G401.6 (cell line): ENCODE measurements around the gene LINC00237.
A peak's percentile ranks its signal among the peaks of the same experiment; 100 is the strongest.

ENCODE experiments used
- FAIRE-seq: peaks from 2 replicates; lab custom pipeline; 2012; peaks lifted over from hg19 to GRCh38; lab: Jason Lieb, UNC

LINC00237 gene

GRCh38 chr20:21096321-21097043, 9.7 kb downstream of the LINC00237 start:
- no peak for FAIRE-seq

GRCh38 chr20:21092806-21093205, 13.4 kb downstream of the LINC00237 start:
- no peak for FAIRE-seq

DNA sequence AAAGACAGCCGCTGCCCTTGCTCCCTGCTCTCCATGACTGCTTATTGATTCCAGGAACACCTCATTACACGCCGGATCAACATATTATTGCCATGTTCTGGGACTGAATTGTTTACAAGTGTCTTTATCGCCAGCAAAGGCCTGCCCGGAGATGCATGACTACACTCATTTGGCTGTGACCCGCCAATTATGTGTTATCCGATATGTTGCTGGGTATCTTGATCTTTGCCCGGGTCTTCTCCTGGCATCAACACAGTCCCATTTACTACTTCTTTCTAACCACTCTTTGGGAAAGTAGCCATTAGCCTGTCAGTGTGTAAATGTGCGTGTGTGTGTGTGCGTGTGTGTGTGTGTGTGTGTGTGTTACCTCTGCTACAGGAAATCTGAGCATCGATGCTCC, 15.4 kb downstream of the LINC00237 start:
- no peak for FAIRE-seq

DNA sequence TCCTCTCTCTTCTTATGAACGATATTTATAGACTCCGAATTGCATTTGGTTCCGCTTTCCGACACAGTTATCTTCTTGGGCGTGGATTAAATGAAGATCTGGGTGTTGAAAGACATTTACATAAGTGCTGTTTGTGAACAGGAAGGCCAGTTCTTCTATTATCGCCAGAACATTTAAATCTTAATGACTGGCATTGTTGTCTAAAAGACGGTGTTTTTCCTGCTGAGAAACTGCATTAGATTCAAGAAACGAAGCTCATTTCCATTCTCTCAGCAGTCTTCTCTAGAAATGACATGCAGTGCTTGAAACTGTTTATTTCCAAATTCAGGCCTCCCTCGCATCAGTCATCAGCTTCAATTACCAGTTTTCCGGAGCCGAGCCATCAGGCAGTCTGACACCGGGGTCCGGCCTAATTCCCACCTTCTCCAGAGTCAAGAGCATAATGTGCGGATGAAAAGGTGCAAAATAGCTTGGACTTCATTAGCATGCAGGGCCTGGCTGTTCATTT, 16.0 kb downstream of the LINC00237 start:
- FAIRE-seq: no peak

- FAIRE-seq: no peak
Measured at GRCh38 chr20:21089391-21089790, 16.8 kb downstream of the LINC00237 start.

- FAIRE-seq: no peak
Measured at GRCh38 chr20:21087862-21088540, 18.2 kb downstream of the LINC00237 start.

DNA sequence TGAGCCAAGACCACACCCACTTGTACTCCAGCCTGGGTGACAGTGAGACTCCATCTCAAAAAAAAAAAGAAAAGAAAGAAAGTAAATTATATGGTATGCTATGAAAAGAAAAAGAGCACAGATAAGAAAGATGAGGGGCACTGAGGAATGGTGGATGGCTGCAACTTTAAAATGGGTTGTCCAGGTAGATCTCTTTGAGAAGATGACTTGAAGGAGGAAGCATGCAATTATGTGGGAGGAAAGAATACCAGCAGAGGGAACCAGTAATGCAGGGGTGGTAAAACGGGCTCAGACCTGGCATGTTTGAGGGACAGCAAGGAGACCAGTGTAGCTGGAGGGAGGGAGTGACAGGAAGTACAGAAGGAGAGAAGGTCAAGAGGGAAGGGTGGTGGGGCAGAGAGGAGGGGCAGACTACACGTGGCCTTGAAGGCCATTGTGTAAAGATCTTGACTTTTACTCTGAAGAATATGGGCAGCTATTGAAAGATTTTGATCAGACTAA, 22.3 kb downstream of the LINC00237 start:
- FAIRE-seq: no peak

GRCh38 chr20:21082584-21082983, 23.6 kb downstream of the LINC00237 start:
- FAIRE-seq: no peak

- FAIRE-seq: no peak
Measured at GRCh38 chr20:21077809-21078345, 28.3 kb downstream of the LINC00237 start.

DNA sequence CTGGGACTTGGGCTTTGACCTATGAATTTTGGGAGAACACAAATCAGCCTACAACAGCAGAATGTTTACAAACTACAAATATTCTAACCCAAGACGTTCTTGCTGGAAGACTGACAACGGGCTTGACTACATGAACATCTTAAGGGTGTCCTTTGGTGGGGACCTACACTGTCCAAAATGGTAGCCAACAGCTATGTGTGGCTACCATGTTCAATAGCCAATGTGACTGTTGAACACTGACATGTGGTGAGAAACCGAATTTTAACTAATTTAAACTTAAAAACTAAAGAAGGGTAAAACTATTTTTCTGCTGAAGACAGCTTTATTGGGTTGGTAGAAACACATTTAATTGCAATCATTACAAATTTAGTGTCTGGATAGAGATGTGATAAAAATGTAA, 30.1 kb downstream of the LINC00237 start:
- no peak for FAIRE-seq

DNA sequence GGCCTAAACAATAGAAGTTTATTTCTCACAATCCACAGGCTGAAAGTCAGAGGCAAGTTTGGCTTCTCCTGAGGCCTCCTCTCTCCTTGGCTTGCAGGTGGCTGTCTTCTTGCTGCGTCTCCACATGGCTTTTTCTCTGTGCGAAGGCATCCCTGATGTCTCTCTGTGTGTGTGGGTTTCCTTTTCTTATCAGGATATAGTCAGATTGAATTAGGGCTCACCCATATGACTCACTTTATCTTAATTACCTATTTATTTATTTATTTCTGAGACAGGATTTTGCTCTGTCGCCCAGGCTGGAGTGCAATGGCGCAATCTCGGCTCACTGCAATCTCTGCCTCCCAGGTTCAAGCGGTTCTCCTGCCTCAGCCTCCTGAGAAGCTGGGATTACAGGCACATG, 30.7 kb downstream of the LINC00237 start:
- FAIRE-seq: no peak

GRCh38 chr20:21074605-21075336, 31.4 kb downstream of the LINC00237 start:
- no peak for FAIRE-seq

DNA sequence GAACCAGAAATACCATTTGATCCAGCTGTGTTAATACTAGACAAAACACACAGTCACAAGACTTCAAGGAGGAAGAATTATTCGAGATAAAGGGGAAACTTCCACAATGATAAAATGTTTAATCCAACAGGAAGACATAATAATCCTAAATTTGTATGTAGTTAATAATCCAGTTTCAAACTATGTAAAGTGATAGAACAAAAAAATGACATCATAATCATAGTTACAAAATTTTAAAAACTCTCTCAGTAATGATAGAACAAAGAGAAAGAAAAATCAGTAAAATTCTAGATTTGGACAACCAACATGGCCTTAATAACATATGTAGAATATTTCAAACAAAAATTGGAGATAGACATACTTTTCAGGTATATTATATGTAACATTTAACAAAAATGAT, 38.9 kb downstream of the LINC00237 start:
- FAIRE-seq: peak; percentile 55

DNA sequence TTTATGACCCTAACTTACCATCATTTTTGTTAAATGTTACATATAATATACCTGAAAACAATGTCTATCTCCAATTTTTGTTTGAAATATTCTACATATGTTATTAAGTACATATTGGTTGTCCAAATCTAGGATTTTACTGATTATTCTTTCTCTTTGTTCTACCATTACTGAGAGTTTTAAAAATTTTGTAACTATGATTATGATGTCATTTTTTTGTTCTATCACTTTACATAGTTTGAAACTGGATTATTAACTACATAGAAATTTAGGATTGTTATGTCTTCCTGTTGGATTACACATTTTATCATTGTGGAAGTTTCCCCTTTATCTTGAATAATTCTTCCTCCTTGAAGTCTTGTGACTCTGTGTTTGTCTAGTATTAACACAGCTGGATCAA, 41.2 kb downstream of the LINC00237 start:
- no peak for FAIRE-seq

DNA sequence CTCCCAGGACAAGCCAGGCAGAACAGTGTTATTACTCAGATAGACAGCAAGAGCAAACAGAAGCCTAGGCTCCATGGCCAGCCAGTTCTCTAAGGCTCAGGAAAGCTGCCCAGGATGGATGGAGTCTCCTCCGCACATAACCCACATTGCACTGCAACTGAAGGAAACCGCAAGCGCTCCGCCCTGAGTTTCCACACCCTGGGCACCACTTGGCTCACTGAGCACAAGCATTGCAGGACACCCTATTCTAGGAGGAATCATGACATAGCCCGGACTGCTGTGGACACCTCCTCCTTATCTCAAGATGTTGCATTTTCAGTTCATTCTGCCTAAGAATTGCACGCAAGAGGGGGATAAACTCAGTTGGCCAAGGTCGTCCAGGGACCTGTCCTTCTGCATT, 42.9 kb downstream of the LINC00237 start:
- FAIRE-seq: no peak

DNA sequence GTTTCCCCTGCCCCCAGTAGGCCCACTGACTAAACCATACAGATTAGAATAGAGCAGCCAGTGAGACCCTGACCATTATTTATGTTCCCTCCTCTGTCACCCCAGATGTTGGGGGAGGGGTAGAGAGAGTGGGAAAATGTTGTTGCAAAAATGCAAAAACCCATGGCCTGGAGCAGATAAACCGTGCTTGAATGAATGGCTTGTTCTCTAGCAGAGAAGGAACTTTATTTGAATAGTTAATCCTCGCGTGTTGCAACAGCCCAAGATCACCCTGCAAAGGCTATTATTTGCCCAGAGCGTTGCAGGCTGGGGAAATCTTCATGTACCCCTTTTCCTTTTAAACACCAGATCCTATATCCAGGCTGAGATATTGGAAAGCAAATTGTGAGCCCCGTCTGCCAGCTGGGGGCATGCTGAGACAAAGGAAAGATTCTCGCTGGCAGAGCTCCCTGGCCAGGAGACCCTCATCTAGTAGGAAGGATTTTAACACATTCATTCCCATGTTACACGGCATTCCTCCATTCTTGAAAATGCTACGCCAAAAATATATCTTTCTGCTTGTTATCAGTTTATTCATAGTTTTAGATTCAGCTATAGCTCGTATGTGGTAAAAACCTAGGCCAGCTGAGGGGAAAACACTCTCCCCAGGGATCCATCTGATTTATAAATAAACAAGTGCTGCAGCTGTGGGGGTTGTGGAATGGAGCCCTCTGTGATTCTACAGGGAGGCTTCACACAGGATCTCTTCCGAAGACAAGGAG, 53.0 kb downstream of the LINC00237 start:
- no peak for FAIRE-seq

GRCh38 chr20:21052686-21053001, 53.5 kb downstream of the LINC00237 start:
- no peak for FAIRE-seq

GRCh38 chr20:21052241-21052640, 53.9 kb downstream of the LINC00237 start:
- no peak for FAIRE-seq

DNA sequence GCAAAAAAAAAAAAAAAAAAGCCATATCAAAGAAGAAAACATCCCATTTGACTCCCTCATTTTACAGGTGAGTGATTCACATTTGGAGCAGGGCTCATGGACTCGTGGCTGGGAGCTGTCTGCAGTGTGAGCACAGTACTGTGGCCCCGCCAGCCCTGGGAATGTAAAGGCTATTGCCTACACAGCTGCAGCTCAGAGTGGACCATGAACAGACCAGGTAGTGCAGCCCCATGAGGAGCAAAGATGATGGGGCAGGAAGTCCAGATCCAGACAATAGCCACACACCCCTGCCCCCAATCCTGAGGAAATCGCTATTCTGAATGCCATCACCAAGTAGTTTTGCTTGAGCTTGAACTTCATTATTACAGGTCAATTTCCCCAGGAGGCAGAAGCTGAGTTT, 55.4 kb downstream of the LINC00237 start:
- FAIRE-seq: no peak

DNA sequence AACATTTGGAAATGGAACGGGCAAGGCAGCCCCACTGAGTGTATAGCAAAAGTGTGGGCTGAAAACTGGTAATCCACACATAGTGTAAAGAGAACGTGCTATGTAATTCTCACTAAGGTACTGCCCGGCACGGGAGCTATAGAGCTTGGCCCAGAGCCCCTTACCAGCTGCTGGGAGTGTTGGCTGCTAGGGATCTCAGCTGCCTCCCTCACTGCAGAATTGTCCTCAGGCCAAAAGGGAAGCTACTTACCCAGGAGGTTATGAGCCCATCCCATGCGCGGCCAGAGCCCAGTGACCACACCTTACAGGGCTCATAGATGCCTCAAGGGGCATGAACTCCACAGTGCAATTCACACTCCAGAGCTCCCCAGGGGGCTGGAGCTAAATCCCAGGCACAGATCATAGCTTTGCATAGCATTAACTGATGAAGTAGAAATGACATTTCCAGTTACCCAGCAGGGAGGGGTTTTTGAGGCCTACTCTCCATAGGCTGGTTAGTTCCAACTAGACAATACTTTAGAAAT, 56.8 kb downstream of the LINC00237 start:
- FAIRE-seq: no peak

DNA sequence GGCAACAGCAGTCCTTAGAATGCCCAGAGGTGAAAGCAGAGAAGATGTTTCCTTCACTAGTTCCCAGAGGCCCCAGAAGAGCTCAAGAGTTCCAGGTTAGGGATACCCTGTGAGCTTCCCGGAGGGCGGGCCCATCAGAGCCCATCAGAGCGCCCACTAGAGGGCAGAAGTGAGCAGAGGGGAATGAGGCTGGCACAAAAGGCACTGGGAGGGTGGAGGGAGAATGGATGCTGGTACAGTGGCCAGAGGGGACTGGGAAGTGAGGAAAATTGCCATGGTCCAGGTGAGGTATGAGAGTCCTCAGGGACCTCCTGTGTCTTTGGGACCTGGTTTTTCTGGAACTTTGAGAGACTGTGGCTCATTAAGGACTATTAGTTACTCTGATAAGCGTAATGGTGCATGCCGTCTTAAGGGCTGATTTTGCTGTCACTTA, 57.3 kb downstream of the LINC00237 start:
- FAIRE-seq: no peak

- FAIRE-seq: no peak
Measured at GRCh38 chr20:21047981-21048380, 58.2 kb downstream of the LINC00237 start.
